GM23338 (cell line): ENCODE results near the gene MTA3. TPM values are rescaled to one million over a fixed set of nuclear protein-coding genes. Genes with fewer than 3 reads are reported as not detected.

ENCODE experiments used
- CTCF ChIP-seq, 2 experiments: fragments of 200-600 bp in 1 of 2; sonication (generic) in 1 of 2; conservative IDR thresholded peaks; 2 replicates each; pipeline versions ENCODE4 v1.5.1 to v1.6.1; 2016 to 2017; ENCODE audit warnings: antibody characterized with exemption in 2 of 2, low read depth in 2 of 2, mild to moderate bottlenecking in 2 of 2, moderate library complexity in 1 of 2
- EZH2 ChIP-seq: fragments of 200-600 bp; sonication (generic); IDR thresholded peaks from one replicate; pipeline ENCODE4 v1.8.0; 2017; ENCODE audit warnings: antibody characterized with exemption, mild to moderate bottlenecking, low read depth; ENCODE audit not compliant: unreplicated experiment
- JUNB ChIP-seq: IDR thresholded peaks from one replicate; pipeline ENCODE4 v1.6.1; 2016; ENCODE audit warnings: antibody characterized with exemption; ENCODE audit not compliant: unreplicated experiment
- NANOG ChIP-seq: IDR thresholded peaks from 2 replicates; pipeline ENCODE4 v1.6.1; 2016; ENCODE audit warnings: antibody characterized with exemption, borderline replicate concordance
- POLR2AphosphoS5 ChIP-seq: IDR thresholded peaks from 2 replicates; pipeline ENCODE4 v1.6.1; 2016; ENCODE audit warnings: antibody characterized with exemption, low read depth
- ZNF462 ChIP-seq: fragments of 250-450 bp; sonication (Bioruptor Pico); IDR thresholded peaks from 2 replicates; pipeline ENCODE4 v1.5.0; 2020; ENCODE audit warnings: mild to moderate bottlenecking, moderate library complexity
- polyA plus RNA-seq: library from polyadenylated mRNA; unstranded; fragments of >200 nt; fragmentation: Nextera tagmentation; extraction: Ambion mirVana; gene quantifications from 2 replicates; pipeline ENCODE4 v1.2.1, GENCODE V29; 2016
- total RNA-seq: library from RNA; depleted of rRNA; stranded (reverse); fragments of >200 nt; shearing (Covaris generic); gene quantifications from 2 replicates; pipeline ENCODE4 v1.2.3, GENCODE V29; 2014

MTA3 gene
- total and polyA plus RNA-seq, 2 experiments from 2014 or later = 162 to 208 TPM

- no peak for TF ChIP-seq ZNF462 (CRISPR knock-in tag)
- no peak for TF ChIP-seq CTCF (conservative IDR thresholded peaks at IDR 0.05; ENCODE audit: low read depth in 2 of 2)
- no peak for TF ChIP-seq POLR2AphosphoS5
- no peak for TF ChIP-seq EZH2
- TF ChIP-seq JUNB = no peak
- TF ChIP-seq NANOG = no peak
Measured at GRCh38 chr2:42767080-42767898, 198.9 kb downstream of the MTA3 start (continued).
